Measurements from ENCODE around the gene LRRC31.

The LRRC31 gene

DNA sequence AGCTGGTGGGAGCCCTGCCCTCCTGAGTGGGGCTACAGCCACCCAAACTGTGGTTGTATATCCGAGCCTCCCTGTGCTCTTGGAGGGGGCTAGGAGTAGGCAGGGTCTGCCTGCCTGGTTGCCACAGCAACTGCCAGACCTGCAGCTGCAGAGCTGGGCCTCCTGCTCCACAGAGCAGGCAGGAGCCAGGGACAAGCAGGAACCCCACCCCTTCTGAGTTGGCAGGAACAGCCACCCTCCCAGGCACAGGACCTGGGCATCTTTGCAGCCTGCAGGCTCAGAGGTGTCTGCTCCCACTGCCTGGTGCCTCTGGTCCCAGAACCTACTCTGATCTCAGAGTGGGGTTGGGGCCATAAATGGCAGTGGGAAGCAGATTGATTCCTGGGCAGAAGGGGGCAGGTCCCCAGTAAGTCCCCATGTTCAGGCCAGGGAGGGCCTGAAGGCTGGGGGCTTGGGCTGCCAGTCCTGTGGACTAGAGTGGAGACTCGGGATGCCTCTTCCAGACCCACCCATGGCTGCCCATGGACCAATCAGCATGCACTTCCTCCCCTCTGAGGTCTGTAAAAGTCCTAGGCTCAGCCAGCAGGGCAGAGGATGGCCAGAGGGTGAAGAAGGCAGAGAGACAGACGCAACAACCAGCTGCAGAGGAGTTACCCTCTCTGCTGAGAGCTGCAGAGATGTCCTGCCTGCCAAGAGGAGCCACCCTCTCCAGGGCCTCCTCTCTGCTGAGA lies 10.3 kb upstream of the LRRC31 start:
- no peak for DNase-seq (ENCODE audit: low read depth)

DNA sequence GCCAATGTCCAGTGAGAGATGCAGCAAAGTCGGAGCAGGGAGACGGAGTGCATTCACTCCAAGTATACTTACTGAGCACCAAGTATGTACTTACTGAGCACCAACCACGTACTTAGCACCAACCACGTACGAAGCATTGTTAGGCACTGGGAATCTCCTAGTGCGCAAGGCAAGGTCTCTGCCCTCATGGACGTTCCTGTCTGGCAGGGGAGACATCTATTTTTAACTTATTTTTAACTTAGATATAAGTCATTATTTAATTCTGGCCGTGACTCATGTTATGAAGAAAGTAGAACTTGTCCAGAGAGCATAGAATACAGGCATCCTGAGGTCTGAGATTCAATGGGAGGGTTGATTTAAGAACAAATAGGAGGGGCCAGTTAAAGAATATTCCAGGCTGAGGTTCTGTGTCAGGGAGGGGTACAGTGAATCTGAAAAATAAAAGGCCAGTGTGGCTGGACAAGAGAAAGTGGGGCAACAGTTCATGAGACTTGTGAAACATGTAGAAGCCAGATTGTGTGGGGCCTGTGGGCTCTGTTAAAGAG lies 9.3 kb upstream of the LRRC31 start:
- no peak for DNase-seq (ENCODE audit: low read depth)
- TF ChIP-seq CTCF (IDR thresholded peaks at IDR 0.05; ENCODE audit: insufficient read depth, low read depth, low read length, missing control alignments), result no peak
- H3K4me3 ChIP-seq (ENCODE audit: low read depth, low read length), result no peak overlapping the region

More for the DNA sequence above, 10.3 kb upstream of the LRRC31 start:
- TF ChIP-seq CTCF (IDR thresholded peaks at IDR 0.05; ENCODE audit: insufficient read depth, low read depth, low read length, missing control alignments), result no peak
- H3K4me3 ChIP-seq (ENCODE audit: low read depth, low read length), result no peak overlapping the region

DNA sequence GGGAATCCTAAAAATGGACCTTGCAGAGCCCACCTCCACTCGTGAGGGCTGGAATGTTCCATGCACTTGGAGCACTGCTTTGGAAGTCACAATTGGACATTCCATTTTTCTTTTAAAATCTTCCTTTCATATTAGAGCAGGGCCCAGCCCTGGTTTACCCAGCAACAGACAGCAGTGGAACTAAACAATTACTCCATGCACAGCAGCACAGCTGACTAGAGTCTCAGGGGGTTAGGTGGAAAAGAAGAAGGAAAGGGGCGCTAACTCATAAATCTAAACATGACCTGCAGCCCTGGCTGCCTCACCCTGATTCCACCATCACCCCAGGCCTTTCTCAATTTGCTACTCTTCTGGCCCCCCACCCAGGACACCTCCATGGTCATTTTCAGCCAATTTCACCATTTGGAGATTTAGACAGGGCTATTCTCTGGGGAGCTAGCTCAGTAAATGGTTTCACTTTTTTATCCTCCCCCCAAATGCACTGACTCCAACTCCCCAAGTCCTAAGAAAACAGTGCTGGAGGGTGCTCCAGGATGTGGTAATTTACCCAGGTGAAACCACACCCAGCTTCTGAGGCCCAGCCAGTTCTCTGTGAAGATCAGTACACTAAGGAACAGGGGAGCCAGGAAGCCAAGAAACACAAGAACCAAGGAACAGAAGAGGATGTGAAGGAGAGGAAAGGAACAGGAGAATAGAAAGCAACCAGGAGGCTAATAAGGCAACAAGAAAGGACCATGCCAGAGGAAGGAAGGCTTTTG lies 1.6 kb upstream of the LRRC31 start:
- TF ChIP-seq CTCF (IDR thresholded peaks at IDR 0.05; ENCODE audit: insufficient read depth, low read depth, low read length, missing control alignments), result no peak
- H3K4me3 ChIP-seq (ENCODE audit: low read depth, low read length), result no peak overlapping the region
- peak; percentile 53 for DNase-seq (ENCODE audit: low read depth)

- TF ChIP-seq CTCF (IDR thresholded peaks at IDR 0.05; ENCODE audit: insufficient read depth, low read depth, low read length, missing control alignments), result no peak
- H3K4me3 ChIP-seq (ENCODE audit: low read depth, low read length), result no peak overlapping the region
Observed at GRCh38 chr3:169868369-169868768, 1.4 kb downstream of the LRRC31 start.

GRCh38 chr3:169867584-169868210 lies 2.0 kb downstream of the LRRC31 start:
- TF ChIP-seq CTCF (IDR thresholded peaks at IDR 0.05; ENCODE audit: insufficient read depth, low read depth, low read length, missing control alignments), result no peak
- H3K4me3 ChIP-seq (ENCODE audit: low read depth, low read length), result no peak overlapping the region
- DNase-seq (ENCODE audit: low read depth), result no peak

More at GRCh38 chr3:169868369-169868768, 1.4 kb downstream of the LRRC31 start:
- DNase-seq (ENCODE audit: low read depth), result no peak

DNA sequence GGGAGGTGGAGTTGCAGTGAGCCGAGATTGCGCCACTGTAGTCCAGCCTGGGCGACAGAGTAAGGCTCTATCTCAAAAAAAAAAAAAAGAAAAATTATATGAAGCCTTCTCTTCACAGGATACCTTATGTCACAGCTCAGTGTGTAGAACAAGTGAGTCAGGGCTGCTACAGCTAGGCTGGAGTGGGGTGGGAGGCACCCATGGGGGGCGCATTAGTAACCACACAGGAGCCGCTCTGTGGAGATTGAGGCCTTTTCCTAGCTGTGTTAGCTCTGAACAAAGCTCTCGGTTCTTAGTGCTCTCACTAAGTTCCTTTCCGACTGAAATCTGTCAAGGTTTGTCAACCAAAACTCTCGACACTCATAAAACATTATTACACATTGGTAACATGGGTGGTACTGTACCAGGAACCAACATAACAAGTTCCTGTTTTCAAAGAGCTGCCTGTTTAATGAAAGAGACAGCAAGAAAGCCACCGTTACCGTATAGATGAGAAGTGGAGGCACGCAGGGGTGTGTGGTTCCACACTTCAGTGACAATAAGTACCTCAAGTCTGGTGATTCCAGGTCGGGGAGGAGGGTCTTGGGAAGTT lies 4.5 kb downstream of the LRRC31 start:
- DNase-seq (ENCODE audit: low read depth), result peak; percentile 38
- no peak for TF ChIP-seq CTCF (IDR thresholded peaks at IDR 0.05; ENCODE audit: insufficient read depth, low read depth, low read length, missing control alignments)
- no peak overlapping the region for H3K4me3 ChIP-seq (ENCODE audit: low read depth, low read length)

All from GM12865 (cell line).